ENCODE measurements around the gene TNNT1. TPM values are rescaled to one million over a fixed set of nuclear protein-coding genes. Genes with fewer than 3 reads are reported as not detected.

The TNNT1 gene
- polyA plus RNA-seq, 1 of the 3 experiments (the other 2 are of a cell fraction), result 39.5 TPM

GRCh38 chr19:55189403-55189835, 40.4 kb upstream of the TNNT1 start:
- Histone ChIP-seq H2AFZ (ENCODE audit: low read depth) (peak overlapping the region; percentile 50; the same call in 1 of the 2 replicates), H3K9ac (no peak overlapping the region)
- DNase-seq, result no peak

GRCh38 chr19:55188625-55189024, 39.6 kb upstream of the TNNT1 start:
- Histone ChIP-seq H3K9me3 (no peaks in the 10 kb centered on the region), H2AFZ (ENCODE audit: low read depth) (no peak overlapping the region), H3K27me3 (ENCODE audit: insufficient read depth) (peaks cover 5% of the 10 kb centered on the region; the same call in 1 of the 2 replicates), H3K4me3 (ENCODE audit: low read depth in 2 of 2, low read length in 1 of 2) (no peak overlapping the region), H3K36me3 (replicated peaks in 1 of 2; ENCODE audit: control insufficient read depth in 1 of 2, insufficient read depth in 2 of 2, low read length in 1 of 2) (no peaks in the 10 kb centered on the region), H3K27ac (ENCODE audit: low read depth in 2 of 2, low read length in 1 of 2) (peak overlapping the region in 1 of 2 experiments; percentile 46; a peak in 1 of 4 replicates), H4K20me1 (ENCODE audit: insufficient read depth) (no peaks in the 10 kb centered on the region), H3K4me2 (no peak overlapping the region), H3F3A (replicated peaks; ENCODE audit: insufficient read depth) (no peaks in the 10 kb centered on the region), H3K9me2 (no peaks in the 10 kb centered on the region), H3K79me2 (ENCODE audit: insufficient read depth) (no peaks in the 10 kb centered on the region), H3K4me1 (ENCODE audit: control insufficient read depth in 1 of 2, insufficient read depth in 2 of 2, low read depth in 1 of 2, low read length in 1 of 2) (no peaks in the 10 kb centered on the region), H3K9ac (no peak overlapping the region)
- ChIA-PET POLR2A (no interaction called here), CTCF (interaction anchor here (1.6 kb wide), 1 partner anchor 8 kb away, joined by 5 read pairs; the partner anchor contains the start of gene SYT5)
- no peak for DNase-seq
- 92% methylated on average over 8 of the region's 8 CpGs for WGBS (ENCODE audit: low lambda C conversion rate)
- no peak for TF ChIP-seq JUND (IDR thresholded peaks at IDR 0.05)
- no peak for TF ChIP-seq NFIC (IDR thresholded peaks at IDR 0.05; ENCODE audit: borderline replicate concordance)
- TF ChIP-seq, protein P1, sequence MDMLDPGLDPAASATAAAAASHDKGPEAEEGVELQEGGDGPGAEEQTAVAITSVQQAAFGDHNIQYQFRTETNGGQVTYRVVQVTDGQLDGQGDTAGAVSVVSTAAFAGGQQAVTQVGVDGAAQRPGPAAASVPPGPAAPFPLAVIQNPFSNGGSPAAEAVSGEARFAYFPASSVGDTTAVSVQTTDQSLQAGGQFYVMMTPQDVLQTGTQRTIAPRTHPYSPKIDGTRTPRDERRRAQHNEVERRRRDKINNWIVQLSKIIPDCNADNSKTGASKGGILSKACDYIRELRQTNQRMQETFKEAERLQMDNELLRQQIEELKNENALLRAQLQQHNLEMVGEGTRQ (IDR thresholded peaks at IDR 0.05; ENCODE audit: borderline replicate concordance, low read depth, low read length), result no peak
- TF ChIP-seq ELF1 (IDR thresholded peaks at IDR 0.05), result no peak
- no peak for TF ChIP-seq SIN3A (IDR thresholded peaks at IDR 0.05; ENCODE audit: borderline replicate concordance, low read depth, low read length)
- TF ChIP-seq, protein P2, sequence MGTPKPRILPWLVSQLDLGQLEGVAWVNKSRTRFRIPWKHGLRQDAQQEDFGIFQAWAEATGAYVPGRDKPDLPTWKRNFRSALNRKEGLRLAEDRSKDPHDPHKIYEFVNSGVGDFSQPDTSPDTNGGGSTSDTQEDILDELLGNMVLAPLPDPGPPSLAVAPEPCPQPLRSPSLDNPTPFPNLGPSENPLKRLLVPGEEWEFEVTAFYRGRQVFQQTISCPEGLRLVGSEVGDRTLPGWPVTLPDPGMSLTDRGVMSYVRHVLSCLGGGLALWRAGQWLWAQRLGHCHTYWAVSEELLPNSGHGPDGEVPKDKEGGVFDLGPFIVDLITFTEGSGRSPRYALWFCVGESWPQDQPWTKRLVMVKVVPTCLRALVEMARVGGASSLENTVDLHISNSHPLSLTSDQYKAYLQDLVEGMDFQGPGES (IDR thresholded peaks at IDR 0.05; ENCODE audit: low read depth, low read length), result no peak
- TF ChIP-seq USF1 (IDR thresholded peaks at IDR 0.05; ENCODE audit: borderline replicate concordance, low read depth), result no peak
- TF ChIP-seq FOSL2 (IDR thresholded peaks at IDR 0.05; ENCODE audit: borderline replicate concordance, low read depth), result no peak
- no peak for TF ChIP-seq REST (IDR thresholded peaks at IDR 0.05; ENCODE audit: low read depth, low read length)
- TF ChIP-seq ZBTB33 (IDR thresholded peaks at IDR 0.05; ENCODE audit: borderline replicate concordance, low read depth), result no peak
- no peak for TF ChIP-seq CHD2 (IDR thresholded peaks at IDR 0.05; ENCODE audit: low read length, partially characterized antibody)
- TF ChIP-seq TEAD4 (IDR thresholded peaks at IDR 0.05; ENCODE audit: borderline replicate concordance, insufficient read depth), result no peak
- TF ChIP-seq NRF1 (IDR thresholded peaks at IDR 0.05; ENCODE audit: low read depth, low read length), result no peak
- no peak for TF ChIP-seq TAF1 (IDR thresholded peaks at IDR 0.05; ENCODE audit: borderline replicate concordance, low read depth, low read length)

More at GRCh38 chr19:55189403-55189835, 40.4 kb upstream of the TNNT1 start:
- H3K27ac ChIP-seq (ENCODE audit: low read depth in 2 of 2, low read length in 1 of 2), result peak overlapping the region in 1 of 2 experiments; percentile 46; a peak in 1 of 4 replicates
- TF ChIP-seq FOSL2 (IDR thresholded peaks at IDR 0.05; ENCODE audit: borderline replicate concordance, low read depth) (peak; percentile 31; the same call in 1 of the 2 replicates), TAF1 (IDR thresholded peaks at IDR 0.05; ENCODE audit: borderline replicate concordance, low read depth, low read length) (no peak)
- TF ChIP-seq, protein P3, sequence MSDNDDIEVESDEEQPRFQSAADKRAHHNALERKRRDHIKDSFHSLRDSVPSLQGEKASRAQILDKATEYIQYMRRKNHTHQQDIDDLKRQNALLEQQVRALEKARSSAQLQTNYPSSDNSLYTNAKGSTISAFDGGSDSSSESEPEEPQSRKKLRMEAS (IDR thresholded peaks at IDR 0.05; ENCODE audit: low read depth), result peak; percentile 58; the same call in 1 of the 2 replicates
- no peaks in the 10 kb centered on the region for H3K36me3 ChIP-seq (replicated peaks in 1 of 2; ENCODE audit: control insufficient read depth in 1 of 2, insufficient read depth in 2 of 2, low read length in 1 of 2)
- no peaks in the 10 kb centered on the region for H3F3A ChIP-seq (replicated peaks; ENCODE audit: insufficient read depth)
- no peaks in the 10 kb centered on the region for H3K9me3 ChIP-seq
- no peak overlapping the region for H3K4me3 ChIP-seq (ENCODE audit: low read depth in 2 of 2, low read length in 1 of 2)
- no peaks in the 10 kb centered on the region for H4K20me1 ChIP-seq (ENCODE audit: insufficient read depth)
- no peaks in the 10 kb centered on the region for H3K4me1 ChIP-seq (ENCODE audit: control insufficient read depth in 1 of 2, insufficient read depth in 2 of 2, low read depth in 1 of 2, low read length in 1 of 2)
- POLR2A ChIA-PET, result no interaction called here
- peaks cover 5% of the 10 kb centered on the region; the same call in 1 of the 2 replicates for H3K27me3 ChIP-seq (ENCODE audit: insufficient read depth)
- 38% methylated on average over 15 of the region's 15 CpGs for WGBS (ENCODE audit: low lambda C conversion rate)
- H3K4me2 ChIP-seq, result 0 out of 2 replicates have a peak overlapping the region, but pooled peaks have one; percentile 2
- CTCF ChIA-PET, result interaction anchor here (1.6 kb wide), 1 partner anchor 9 kb away, joined by 5 read pairs; the partner anchor contains the start of gene SYT5
- no peaks in the 10 kb centered on the region for H3K9me2 ChIP-seq
- H3K79me2 ChIP-seq (ENCODE audit: insufficient read depth), result no peaks in the 10 kb centered on the region
